Measurements from ENCODE around the gene THUMPD1. TPM values are rescaled to one million over a fixed set of nuclear protein-coding genes. Genes with fewer than 3 reads are reported as not detected.
"Not testable (repeated sequence)": the region's sequence is repeated elsewhere in the genome, so short reads cannot be mapped to it uniquely, and the experiment has no call there.

Gene THUMPD1
- total RNA-seq = 46.3 and 47.7 TPM in 2 replicates

GRCh38 chr16:20741554-20742285 lies at the start of gene THUMPD1:
TSS of gene THUMPD1 (minus strand) at chr16:20741818. CDS start at chr16:20741739, 79 bp downstream.
- peak; percentile 92 for DNase-seq (ENCODE audit: low spot score)
- H3K27me3 Mint-ChIP-seq (ENCODE audit: low read depth) = no peaks in the 10 kb centered on the region
- peak within 1 kb of the TSS; percentile 96 for H3K27ac Mint-ChIP-seq
- intact Hi-C loops (cut with micrococcal nuclease) = loop anchor here (1.0 to 2.0 kb wide), 2 partner anchors 22 to 65 kb away; partner anchors contain the start of genes ERI2 and REXO5
- peaks cover 12% of the 10 kb centered on the region for H3K4me1 Mint-ChIP-seq (ENCODE audit: low read depth)
- peak within 1 kb of the TSS; percentile 92 for H3K4me3 Mint-ChIP-seq (ENCODE audit: low read depth)
- H3K9me3 Mint-ChIP-seq = peaks cover 1% of the 10 kb centered on the region
- peaks cover 22% of the 10 kb centered on the region for H3K36me3 Mint-ChIP-seq (ENCODE audit: low read depth)

DNA sequence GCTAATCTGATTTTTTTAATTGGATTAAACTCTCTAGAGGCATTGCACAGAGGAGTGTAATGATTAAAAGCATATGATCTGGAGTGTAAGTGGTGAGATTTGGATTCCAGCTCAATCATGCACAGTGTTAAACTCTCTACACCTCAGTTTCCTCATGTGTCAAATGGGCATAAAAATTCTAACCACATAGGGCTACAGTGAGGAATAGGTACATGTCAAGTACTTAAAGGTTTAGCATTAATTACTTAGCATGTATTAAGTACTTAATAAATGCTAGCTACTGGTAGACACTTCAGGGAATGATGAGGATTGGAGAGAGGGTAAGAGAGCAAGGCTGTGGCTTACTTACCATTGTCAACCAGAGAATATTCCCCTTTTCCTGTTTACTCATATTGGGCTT lies 47.5 kb upstream of the THUMPD1 start:
- no peak overlapping the region for H3K4me3 Mint-ChIP-seq (ENCODE audit: low read depth)
- H3K27ac Mint-ChIP-seq = no peak overlapping the region
- no peaks in the 10 kb centered on the region for H3K4me1 Mint-ChIP-seq (ENCODE audit: low read depth)
- no peaks in the 10 kb centered on the region for H3K9me3 Mint-ChIP-seq
- DNase-seq (ENCODE audit: low spot score) = no peak
- H3K36me3 Mint-ChIP-seq (ENCODE audit: low read depth) = no peaks in the 10 kb centered on the region
- H3K27me3 Mint-ChIP-seq (ENCODE audit: low read depth) = no peaks in the 10 kb centered on the region
- intact Hi-C loops (cut with micrococcal nuclease) = no loop called here

DNA sequence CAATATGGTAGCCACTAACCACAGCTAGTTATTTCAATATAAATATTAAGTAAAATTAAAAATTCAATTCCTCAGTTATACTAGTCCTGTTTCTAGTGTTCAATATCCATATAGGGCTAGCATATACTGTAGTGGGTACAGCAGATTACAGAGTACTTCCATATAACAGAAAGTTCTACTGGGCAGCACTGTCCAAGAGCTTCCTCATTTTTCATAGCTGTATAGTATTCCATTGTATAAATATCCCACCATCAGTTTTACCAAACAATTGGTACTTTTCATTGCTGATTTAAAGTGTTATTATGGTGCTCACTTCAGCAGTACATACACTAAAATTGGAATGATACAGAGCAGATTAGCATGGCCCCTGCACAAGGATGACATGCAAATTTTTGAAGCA lies 42.6 kb upstream of the THUMPD1 start:
- Mint-ChIP-seq H3K4me3 (ENCODE audit: low read depth) (no peak overlapping the region), H3K36me3 (ENCODE audit: low read depth) (no peaks in the 10 kb centered on the region), H3K27me3 (ENCODE audit: low read depth) (no peaks in the 10 kb centered on the region), H3K9me3 (no peaks in the 10 kb centered on the region), H3K4me1 (ENCODE audit: low read depth) (no peaks in the 10 kb centered on the region), H3K27ac (no peak overlapping the region)
- intact Hi-C loops (cut with micrococcal nuclease) = no loop called here
- DNase-seq (ENCODE audit: low spot score) = no peak

DNA sequence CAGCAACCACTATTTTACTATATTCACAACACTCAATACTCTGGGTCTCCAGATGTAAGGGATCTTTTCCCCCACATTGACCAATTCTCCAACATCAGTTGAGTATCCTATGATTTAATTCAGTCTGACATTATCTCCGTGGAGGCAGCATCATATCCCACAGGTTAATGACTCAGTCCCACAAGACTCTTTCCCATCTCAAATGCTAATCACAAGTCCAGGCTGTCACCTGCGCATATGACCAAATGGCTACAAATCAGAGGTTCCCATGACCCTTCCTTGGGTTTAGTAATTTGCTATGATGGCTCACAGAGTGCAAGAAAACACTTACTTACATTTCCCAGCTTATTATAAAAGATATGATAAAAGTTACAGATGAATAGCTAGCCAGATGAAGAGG lies 40.9 kb upstream of the THUMPD1 start:
- H3K27ac Mint-ChIP-seq = no peak overlapping the region
- no peak for DNase-seq (ENCODE audit: low spot score)
- H3K27me3 Mint-ChIP-seq (ENCODE audit: low read depth) = no peaks in the 10 kb centered on the region
- intact Hi-C loops (cut with micrococcal nuclease) = no loop called here
- H3K36me3 Mint-ChIP-seq (ENCODE audit: low read depth) = no peaks in the 10 kb centered on the region
- H3K9me3 Mint-ChIP-seq = no peaks in the 10 kb centered on the region
- no peak overlapping the region for H3K4me3 Mint-ChIP-seq (ENCODE audit: low read depth)
- H3K4me1 Mint-ChIP-seq (ENCODE audit: low read depth) = peaks cover 2% of the 10 kb centered on the region

DNA sequence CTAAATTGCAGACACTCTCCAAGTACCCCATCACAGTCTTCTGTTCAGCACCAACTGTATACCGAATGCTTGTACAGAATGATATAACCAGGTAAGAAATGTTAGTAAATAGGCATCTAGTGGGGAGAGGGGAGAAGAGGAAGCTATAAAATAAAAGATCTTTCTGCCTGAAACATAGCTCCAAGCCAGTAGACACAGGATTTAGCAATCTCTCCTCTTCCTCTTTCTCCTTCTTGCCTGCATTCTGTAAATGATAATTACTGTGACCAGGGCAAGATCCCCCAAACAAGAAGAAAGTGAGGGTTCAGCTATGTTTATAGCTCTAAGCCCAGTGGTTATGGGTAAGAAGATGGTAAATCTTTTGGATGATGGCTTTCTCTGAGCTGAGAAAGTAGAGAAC lies 40.1 kb upstream of the THUMPD1 start:
- no peaks in the 10 kb centered on the region for H3K9me3 Mint-ChIP-seq
- peaks cover 6% of the 10 kb centered on the region for H3K4me1 Mint-ChIP-seq (ENCODE audit: low read depth)
- DNase-seq (ENCODE audit: low spot score) = no peak
- intact Hi-C loops (cut with micrococcal nuclease) = no loop called here
- H3K27ac Mint-ChIP-seq = no peak overlapping the region
- H3K36me3 Mint-ChIP-seq (ENCODE audit: low read depth) = no peaks in the 10 kb centered on the region
- H3K4me3 Mint-ChIP-seq (ENCODE audit: low read depth) = no peak overlapping the region
- H3K27me3 Mint-ChIP-seq (ENCODE audit: low read depth) = no peaks in the 10 kb centered on the region

- no peak overlapping the region for H3K27ac Mint-ChIP-seq
- peak; percentile 53 for DNase-seq (ENCODE audit: low spot score)
- H3K27me3 Mint-ChIP-seq (ENCODE audit: low read depth) = no peaks in the 10 kb centered on the region
- no peak overlapping the region for H3K4me3 Mint-ChIP-seq (ENCODE audit: low read depth)
- H3K4me1 Mint-ChIP-seq (ENCODE audit: low read depth) = peaks cover 19% of the 10 kb centered on the region
- intact Hi-C loops (cut with micrococcal nuclease) = no loop called here
- no peaks in the 10 kb centered on the region for H3K36me3 Mint-ChIP-seq (ENCODE audit: low read depth)
- no peaks in the 10 kb centered on the region for H3K9me3 Mint-ChIP-seq
These were observed 33.2 kb upstream of the THUMPD1 start for GRCh38 chr16:20774703-20775362.

- no peak for DNase-seq (ENCODE audit: low spot score)
- intact Hi-C loops (cut with micrococcal nuclease) = no loop called here
- Mint-ChIP-seq H3K27me3 (ENCODE audit: low read depth) (no peaks in the 10 kb centered on the region), H3K27ac (no peak overlapping the region), H3K4me1 (ENCODE audit: low read depth) (peaks cover 19% of the 10 kb centered on the region), H3K4me3 (ENCODE audit: low read depth) (no peak overlapping the region), H3K36me3 (ENCODE audit: low read depth) (no peaks in the 10 kb centered on the region), H3K9me3 (no peaks in the 10 kb centered on the region)
These were observed 32.1 kb upstream of the THUMPD1 start for GRCh38 chr16:20773679-20774078.

DNA sequence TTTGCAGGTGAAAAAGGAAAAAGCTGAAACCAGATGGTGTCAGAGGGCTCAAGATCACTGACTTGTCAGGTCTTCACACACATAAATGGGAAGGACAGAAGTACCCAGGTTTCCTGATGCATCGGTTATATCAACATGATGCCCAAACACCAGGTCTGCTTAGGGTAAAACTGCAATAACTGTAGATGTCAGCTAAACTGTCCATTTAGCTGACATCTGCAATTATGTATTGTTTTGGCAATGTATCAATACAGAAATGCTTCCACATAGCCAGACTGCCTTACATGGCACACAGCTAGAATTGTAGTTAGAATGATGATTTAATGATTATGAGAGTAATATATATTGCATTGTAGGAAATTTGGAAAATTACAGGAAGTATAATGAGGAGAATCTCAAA lies 27.2 kb upstream of the THUMPD1 start:
- no peak for DNase-seq (ENCODE audit: low spot score)
- Mint-ChIP-seq H3K27ac (no peak overlapping the region), H3K4me3 (ENCODE audit: low read depth) (no peak overlapping the region), H3K27me3 (ENCODE audit: low read depth) (no peaks in the 10 kb centered on the region), H3K9me3 (no peaks in the 10 kb centered on the region), H3K36me3 (ENCODE audit: low read depth) (no peaks in the 10 kb centered on the region), H3K4me1 (ENCODE audit: low read depth) (peaks cover 17% of the 10 kb centered on the region)
- intact Hi-C loops (cut with micrococcal nuclease) = no loop called here

- no peak overlapping the region for H3K27ac Mint-ChIP-seq
- H3K9me3 Mint-ChIP-seq = no peaks in the 10 kb centered on the region
- H3K4me1 Mint-ChIP-seq (ENCODE audit: low read depth) = peaks cover 24% of the 10 kb centered on the region
- no peak overlapping the region for H3K4me3 Mint-ChIP-seq (ENCODE audit: low read depth)
- intact Hi-C loops (cut with micrococcal nuclease) = no loop called here
- H3K36me3 Mint-ChIP-seq (ENCODE audit: low read depth) = no peaks in the 10 kb centered on the region
- no peaks in the 10 kb centered on the region for H3K27me3 Mint-ChIP-seq (ENCODE audit: low read depth)
- no peak for DNase-seq (ENCODE audit: low spot score)
These were observed 26.5 kb upstream of the THUMPD1 start for GRCh38 chr16:20768121-20768520.

- H3K4me3 Mint-ChIP-seq (ENCODE audit: low read depth) = no peak overlapping the region
- DNase-seq (ENCODE audit: low spot score) = no peak
- H3K27me3 Mint-ChIP-seq (ENCODE audit: low read depth) = no peaks in the 10 kb centered on the region
- intact Hi-C loops (cut with micrococcal nuclease) = no loop called here
- H3K27ac Mint-ChIP-seq = no peak overlapping the region
- H3K9me3 Mint-ChIP-seq = peaks cover 2% of the 10 kb centered on the region
- no peaks in the 10 kb centered on the region for H3K36me3 Mint-ChIP-seq (ENCODE audit: low read depth)
- H3K4me1 Mint-ChIP-seq (ENCODE audit: low read depth) = peaks cover 28% of the 10 kb centered on the region
These were observed 26.0 kb upstream of the THUMPD1 start for GRCh38 chr16:20767577-20767976.

- no peaks in the 10 kb centered on the region for H3K27me3 Mint-ChIP-seq (ENCODE audit: low read depth)
- peaks cover 20% of the 10 kb centered on the region for H3K4me1 Mint-ChIP-seq (ENCODE audit: low read depth)
- intact Hi-C loops (cut with micrococcal nuclease) = no loop called here
- H3K27ac Mint-ChIP-seq = no peak overlapping the region
- peaks cover 8% of the 10 kb centered on the region for H3K9me3 Mint-ChIP-seq
- H3K36me3 Mint-ChIP-seq (ENCODE audit: low read depth) = peaks cover 4% of the 10 kb centered on the region
- no peak for DNase-seq (ENCODE audit: low spot score)
- no peak overlapping the region for H3K4me3 Mint-ChIP-seq (ENCODE audit: low read depth)
These were observed 24.7 kb upstream of the THUMPD1 start for GRCh38 chr16:20766294-20766693.

DNA sequence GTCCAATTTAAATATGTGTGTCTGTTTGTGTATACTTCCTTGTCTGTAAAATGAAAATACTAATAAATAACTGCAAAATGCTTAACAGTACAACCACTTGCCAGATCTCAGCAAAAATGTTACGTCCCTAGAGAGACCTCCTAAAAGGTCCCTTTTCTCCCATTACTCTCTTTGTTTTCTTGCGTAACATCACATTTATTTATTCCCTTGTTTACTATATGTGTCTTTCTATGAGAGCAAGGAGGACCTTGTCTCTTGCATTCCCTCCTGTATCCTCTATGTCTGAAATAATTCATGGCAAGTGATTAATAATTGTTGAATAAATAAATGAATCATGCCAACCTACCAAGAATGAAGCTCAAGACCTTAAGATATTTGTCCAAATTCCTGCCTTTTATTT lies 24.1 kb upstream of the THUMPD1 start:
- Mint-ChIP-seq H3K9me3 (peaks cover 8% of the 10 kb centered on the region), H3K4me3 (ENCODE audit: low read depth) (no peak overlapping the region), H3K27ac (no peak overlapping the region), H3K27me3 (ENCODE audit: low read depth) (no peaks in the 10 kb centered on the region), H3K4me1 (ENCODE audit: low read depth) (peaks cover 20% of the 10 kb centered on the region), H3K36me3 (ENCODE audit: low read depth) (peaks cover 4% of the 10 kb centered on the region)
- intact Hi-C loops (cut with micrococcal nuclease) = no loop called here
- DNase-seq (ENCODE audit: low spot score) = no peak

DNA sequence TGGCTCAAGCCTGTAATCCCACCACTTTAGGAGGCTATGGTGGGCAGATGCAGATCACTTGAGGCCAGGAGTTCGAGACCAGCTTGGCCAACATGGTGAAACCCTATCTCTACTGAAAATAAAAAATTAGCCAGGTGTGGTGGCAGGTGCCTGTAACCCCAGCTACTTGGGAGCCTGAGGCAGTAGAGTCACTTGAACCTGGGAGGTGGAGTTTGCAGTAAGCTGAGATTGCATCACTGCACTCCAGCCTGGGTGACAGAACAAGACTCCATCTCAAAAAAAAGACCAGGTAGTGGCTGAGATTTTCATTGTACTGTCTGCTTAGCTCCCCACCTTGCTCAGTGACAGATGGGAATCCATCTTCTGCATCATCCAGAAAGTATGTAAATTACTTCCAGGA lies 22.8 kb upstream of the THUMPD1 start:
- H3K27me3 Mint-ChIP-seq (ENCODE audit: low read depth); intact Hi-C loops (cut with micrococcal nuclease); H3K9me3 Mint-ChIP-seq; H3K27ac Mint-ChIP-seq; H3K36me3 Mint-ChIP-seq (ENCODE audit: low read depth); DNase-seq (ENCODE audit: low spot score); H3K4me3 Mint-ChIP-seq (ENCODE audit: low read depth): not testable (repeated sequence)
- peaks cover 20% of the 10 kb centered on the region for H3K4me1 Mint-ChIP-seq (ENCODE audit: low read depth)
